Central memory CD8-positive, alpha-beta T cell (primary cell): ENCODE data around the gene FGF12.
"Not testable (repeated sequence)": the region's sequence is repeated elsewhere in the genome, so short reads cannot be mapped to it uniquely, and the experiment has no call there.

Experiments used
- ATAC-seq: fragments of 150-1000 bp; cut with Tn5 transposase; replicated peaks from 2 replicates; pipeline ENCODE4 v1.10.0; 2022; ENCODE audit warnings: mild to moderate bottlenecking, moderate FRiP score, moderate number of reproducible peaks; ENCODE audit not compliant: poor library complexity, severe bottlenecking; ENCODE audit errors: extremely low read depth
- DNase-seq, 2 donors: peaks; one replicate each; pipeline ENCODE4 v3.0.0; 2021; ENCODE audit warnings: low spot score in 2 of 2
- H3K27ac Mint-ChIP-seq: one replicate; pipeline ENCODE4 v1.8.0; 2022; ENCODE audit warnings: low read depth, mild to moderate bottlenecking, moderate library complexity, mixed read lengths
- H3K27me3 Mint-ChIP-seq: one replicate; pipeline ENCODE4 v1.8.0; 2022; ENCODE audit warnings: mixed read lengths
- H3K36me3 Mint-ChIP-seq: one replicate; pipeline ENCODE4 v1.8.0; 2022; ENCODE audit warnings: mild to moderate bottlenecking, moderate library complexity, mixed read lengths; ENCODE audit not compliant: insufficient read depth
- H3K4me1 Mint-ChIP-seq: one replicate; pipeline ENCODE4 v1.8.0; 2022; ENCODE audit warnings: mixed read lengths
- H3K4me3 Mint-ChIP-seq: one replicate; pipeline ENCODE4 v1.8.0; 2022; ENCODE audit warnings: mild to moderate bottlenecking, moderate library complexity, mixed read lengths
- H3K9me3 Mint-ChIP-seq: one replicate; pipeline ENCODE4 v1.8.0; 2022; ENCODE audit warnings: mixed read lengths

The FGF12 gene

GRCh38 chr3:192719964-192720363 lies 7.4 kb downstream of the FGF12 start:
- Mint-ChIP-seq H3K4me3 (no peak overlapping the region), H3K9me3 (peaks cover 5% of the 10 kb centered on the region), H3K4me1 (no peaks in the 10 kb centered on the region), H3K27me3 (no peaks in the 10 kb centered on the region), H3K27ac (no peak overlapping the region), H3K36me3 (no peaks in the 10 kb centered on the region)
- DNase-seq = no peak
- ATAC-seq = no peak

GRCh38 chr3:192718156-192718555 lies 9.2 kb downstream of the FGF12 start:
- Mint-ChIP-seq H3K27ac (no peak overlapping the region), H3K36me3 (no peaks in the 10 kb centered on the region), H3K27me3 (no peaks in the 10 kb centered on the region), H3K4me1 (no peaks in the 10 kb centered on the region), H3K9me3 (no peaks in the 10 kb centered on the region), H3K4me3 (no peak overlapping the region)
- ATAC-seq = no peak
- DNase-seq = no peak

GRCh38 chr3:192715126-192715525 lies 12.2 kb downstream of the FGF12 start:
- Mint-ChIP-seq H3K27me3 (no peaks in the 10 kb centered on the region), H3K4me1 (no peaks in the 10 kb centered on the region), H3K27ac (no peak overlapping the region), H3K36me3 (no peaks in the 10 kb centered on the region), H3K4me3 (no peak overlapping the region), H3K9me3 (peaks cover 5% of the 10 kb centered on the region)
- no peak for DNase-seq
- no peak for ATAC-seq

- not testable (repeated sequence) for H3K4me1 Mint-ChIP-seq, H3K4me3 Mint-ChIP-seq, DNase-seq, H3K27ac Mint-ChIP-seq, ATAC-seq, H3K27me3 Mint-ChIP-seq, H3K36me3 Mint-ChIP-seq
- H3K9me3 Mint-ChIP-seq = peaks cover 10% of the 10 kb centered on the region
These were observed 16.2 kb downstream of the FGF12 start for GRCh38 chr3:192711126-192711525.

GRCh38 chr3:192710366-192710765 lies 17.0 kb downstream of the FGF12 start:
- H3K27me3 Mint-ChIP-seq = no peaks in the 10 kb centered on the region
- DNase-seq (no peak), ATAC-seq (no peak)
- H3K36me3 Mint-ChIP-seq = no peaks in the 10 kb centered on the region
- H3K9me3 Mint-ChIP-seq = peaks cover 10% of the 10 kb centered on the region
- no peaks in the 10 kb centered on the region for H3K4me1 Mint-ChIP-seq
- H3K4me3 Mint-ChIP-seq = no peak overlapping the region
- H3K27ac Mint-ChIP-seq = no peak overlapping the region

- no peak for ATAC-seq
- peaks cover 10% of the 10 kb centered on the region for H3K9me3 Mint-ChIP-seq
- no peak for DNase-seq
- H3K4me1 Mint-ChIP-seq = no peaks in the 10 kb centered on the region
- H3K4me3 Mint-ChIP-seq = no peak overlapping the region
- no peaks in the 10 kb centered on the region for H3K27me3 Mint-ChIP-seq
- H3K27ac Mint-ChIP-seq = no peak overlapping the region
- H3K36me3 Mint-ChIP-seq = no peaks in the 10 kb centered on the region
These were observed 21.1 kb downstream of the FGF12 start for GRCh38 chr3:192706272-192706671.

GRCh38 chr3:192700885-192701284 lies 26.5 kb downstream of the FGF12 start:
- Mint-ChIP-seq H3K9me3 (no peaks in the 10 kb centered on the region), H3K27me3 (no peaks in the 10 kb centered on the region), H3K4me3 (no peak overlapping the region), H3K36me3 (no peaks in the 10 kb centered on the region), H3K27ac (no peak overlapping the region), H3K4me1 (no peaks in the 10 kb centered on the region)
- ATAC-seq (no peak), DNase-seq (no peak)

- Mint-ChIP-seq H3K27ac (no peak overlapping the region), H3K9me3 (no peaks in the 10 kb centered on the region), H3K4me1 (no peaks in the 10 kb centered on the region), H3K36me3 (no peaks in the 10 kb centered on the region), H3K27me3 (no peaks in the 10 kb centered on the region), H3K4me3 (no peak overlapping the region)
- no peak for DNase-seq
- no peak for ATAC-seq
These were observed 30.3 kb downstream of the FGF12 start for GRCh38 chr3:192696943-192697587.

- no peaks in the 10 kb centered on the region for H3K4me1 Mint-ChIP-seq
- DNase-seq (no peak), ATAC-seq (no peak)
- peaks cover 31% of the 10 kb centered on the region for H3K9me3 Mint-ChIP-seq
- no peaks in the 10 kb centered on the region for H3K36me3 Mint-ChIP-seq
- H3K27me3 Mint-ChIP-seq = no peaks in the 10 kb centered on the region
- no peak overlapping the region for H3K27ac Mint-ChIP-seq
- H3K4me3 Mint-ChIP-seq = no peak overlapping the region
These were observed 39.7 kb downstream of the FGF12 start for GRCh38 chr3:192687488-192688152.

GRCh38 chr3:192685801-192686200 lies 41.5 kb downstream of the FGF12 start:
- DNase-seq (no peak), ATAC-seq (no peak)
- Mint-ChIP-seq H3K27me3 (no peaks in the 10 kb centered on the region), H3K4me3 (no peak overlapping the region), H3K27ac (no peak overlapping the region), H3K36me3 (no peaks in the 10 kb centered on the region), H3K9me3 (peaks cover 33% of the 10 kb centered on the region), H3K4me1 (no peaks in the 10 kb centered on the region)

- Mint-ChIP-seq H3K36me3 (no peaks in the 10 kb centered on the region), H3K4me3 (no peak overlapping the region), H3K27ac (no peak overlapping the region), H3K4me1 (no peaks in the 10 kb centered on the region), H3K9me3 (peaks cover 18% of the 10 kb centered on the region), H3K27me3 (no peaks in the 10 kb centered on the region)
- ATAC-seq (no peak), DNase-seq (no peak)
These were observed 43.2 kb downstream of the FGF12 start for GRCh38 chr3:192684151-192684550.

- no peak overlapping the region for H3K4me3 Mint-ChIP-seq
- no peaks in the 10 kb centered on the region for H3K36me3 Mint-ChIP-seq
- no peak overlapping the region for H3K27ac Mint-ChIP-seq
- DNase-seq = no peak
- peaks cover 7% of the 10 kb centered on the region for H3K9me3 Mint-ChIP-seq
- no peaks in the 10 kb centered on the region for H3K4me1 Mint-ChIP-seq
- no peak for ATAC-seq
- no peaks in the 10 kb centered on the region for H3K27me3 Mint-ChIP-seq
These were observed 51.2 kb downstream of the FGF12 start for GRCh38 chr3:192675958-192676649.

- H3K27me3 Mint-ChIP-seq = no peaks in the 10 kb centered on the region
- H3K4me1 Mint-ChIP-seq = no peaks in the 10 kb centered on the region
- DNase-seq (no peak), ATAC-seq (no peak)
- H3K4me3 Mint-ChIP-seq = no peak overlapping the region
- H3K9me3 Mint-ChIP-seq = peaks cover 12% of the 10 kb centered on the region
- H3K36me3 Mint-ChIP-seq = no peaks in the 10 kb centered on the region
- no peak overlapping the region for H3K27ac Mint-ChIP-seq
These were observed 71.7 kb downstream of the FGF12 start for GRCh38 chr3:192655628-192656027.
